Activated T-cell treated with anti-CD3 and anti-CD28 coated beads for 4 hours (primary cell): ENCODE data around the gene UBTD2.

ENCODE experiments used
- DNase-seq: peaks from one replicate; pipeline ENCODE4 v3.0.0-alpha.2; 2020

Gene UBTD2

GRCh38 chr5:172188893-172189692 lies 94.5 kb downstream of the UBTD2 start:
- no peak for DNase-seq

GRCh38 chr5:172188033-172188892 lies 95.3 kb downstream of the UBTD2 start, which contains the start of gene STK10:
TSS of gene STK10 (minus strand) at chr5:172188224. CDS start at chr5:172188042, 182 bp downstream.
- peak; percentile 81 for DNase-seq

- DNase-seq, result peak; percentile 57
These were observed 96.2 kb downstream of the UBTD2 start for GRCh38 chr5:172187118-172188032.

- no peak for DNase-seq
These were observed 97.4 kb downstream of the UBTD2 start for GRCh38 chr5:172186114-172186695.

- no peak for DNase-seq
These were observed 98.5 kb downstream of the UBTD2 start for GRCh38 chr5:172185096-172185461.

GRCh38 chr5:172183881-172184280 lies 99.7 kb downstream of the UBTD2 start:
- no peak for DNase-seq

- no peak for DNase-seq
These were observed 101.3 kb downstream of the UBTD2 start for GRCh38 chr5:172182291-172182690.

GRCh38 chr5:172180936-172181335 lies 102.6 kb downstream of the UBTD2 start:
- no peak for DNase-seq

- no peak for DNase-seq
These were observed 104.3 kb downstream of the UBTD2 start for GRCh38 chr5:172178991-172179989.

GRCh38 chr5:172178301-172178987 lies 105.1 kb downstream of the UBTD2 start:
- DNase-seq, result no peak

- no peak for DNase-seq
These were observed 106.4 kb downstream of the UBTD2 start for GRCh38 chr5:172177176-172177575.

- peak; percentile 75 for DNase-seq
These were observed 108.3 kb downstream of the UBTD2 start for GRCh38 chr5:172175263-172175719.

GRCh38 chr5:172173564-172174153 lies 109.9 kb downstream of the UBTD2 start:
- peak; percentile 48 for DNase-seq

- DNase-seq, result no peak
These were observed 110.5 kb downstream of the UBTD2 start for GRCh38 chr5:172172912-172173563.

GRCh38 chr5:172171118-172171517 lies 112.4 kb downstream of the UBTD2 start:
- DNase-seq, result no peak

GRCh38 chr5:172170251-172170701 lies 113.3 kb downstream of the UBTD2 start:
- DNase-seq, result no peak

- no peak for DNase-seq
These were observed 114.3 kb downstream of the UBTD2 start for GRCh38 chr5:172169216-172169615.

GRCh38 chr5:172168311-172168710 lies 115.3 kb downstream of the UBTD2 start:
- DNase-seq, result no peak

- DNase-seq, result no peak
These were observed 115.7 kb downstream of the UBTD2 start for GRCh38 chr5:172167895-172168294.
